Inflammatory macrophage treated with lipopolysaccharide for 1 hour (primary cell): Measurements from ENCODE around the gene TAF11L2.
"Not testable (repeated sequence)": the region's sequence is repeated elsewhere in the genome, so short reads cannot be mapped to it uniquely, and the experiment has no call there.

Experiments
- DNase-seq, 2 donors: peaks; one replicate each; pipeline ENCODE4 v3.0.0-alpha.2; 2020 to 2022

The TAF11L2 gene

GRCh38 chr5:17528369-17528768, 30.3 kb downstream of the TAF11L2 start, which contains the start of gene TAF11L6:
TSS of gene TAF11L6 (plus strand) at chr5:17528669.
- DNase-seq, result not testable (repeated sequence)
